ENCODE measurements around the gene NUDCD3. TPM values are rescaled to one million over a fixed set of nuclear protein-coding genes. Genes with fewer than 3 reads are reported as not detected.

Gene NUDCD3
- total and polyA plus RNA-seq, 4 donors, result 20.8 to 111 (median 62.0) TPM

DNA sequence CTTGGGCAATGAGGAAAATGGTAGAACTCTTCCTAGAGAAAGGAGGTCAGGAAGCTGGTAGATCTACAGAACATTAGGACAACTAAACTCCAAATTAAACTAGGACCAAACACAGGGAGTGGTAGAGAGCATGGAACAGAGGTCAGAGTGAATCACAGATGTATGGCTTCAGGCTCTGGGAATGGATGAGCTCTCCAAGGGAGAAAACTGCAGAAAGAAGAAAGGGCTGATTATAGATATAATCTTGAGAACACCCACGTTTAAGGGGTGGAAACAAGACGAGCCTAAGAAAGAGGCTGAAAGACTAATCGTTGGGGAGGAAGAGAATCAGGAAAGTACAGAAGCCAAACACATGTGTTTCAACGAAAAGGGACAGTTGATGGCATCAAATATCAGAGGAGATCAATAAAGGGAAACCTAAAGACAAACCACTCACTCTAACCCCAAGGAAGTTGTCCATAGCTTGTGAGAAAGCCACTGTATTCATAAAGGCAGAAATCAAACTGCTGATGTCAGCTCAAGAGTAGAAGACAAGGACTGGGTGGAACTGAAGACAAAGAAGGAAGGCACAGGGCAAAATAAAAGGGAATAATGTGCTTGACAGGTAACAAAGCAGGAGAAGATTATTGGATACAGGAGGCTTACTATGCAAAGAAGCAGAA, 41.4 kb downstream of the NUDCD3 start:
- no peak for ATAC-seq (ENCODE audit: low FRiP score)
- H3K9me3 ChIP-seq (ENCODE audit: control insufficient read depth, low read length), result no peaks in the 10 kb centered on the region
- whole genome bisulfite sequencing, 2 donors, result 71 to 78% methylated on average over 4 of the region's 4 CpGs
- H3K27ac ChIP-seq (ENCODE audit: low read depth in 1 of 2, low read length in 2 of 2), result no peak overlapping the region
- DNase-seq, result no peak
- no peak overlapping the region for H3K4me3 ChIP-seq (ENCODE audit: low read length in 2 of 2)
- peaks cover 3% of the 10 kb centered on the region in 2 donors for H3K4me1 ChIP-seq (ENCODE audit: control insufficient read depth in 1 of 2, insufficient read depth in 2 of 2, low read length in 2 of 2)
- peaks cover 0 to 4% of the 10 kb centered on the region in 2 donors for H3K36me3 ChIP-seq (ENCODE audit: control insufficient read depth in 1 of 2, insufficient read depth in 2 of 2, low read length in 1 of 2)
- no peaks in the 10 kb centered on the region for H3K27me3 ChIP-seq (ENCODE audit: control insufficient read depth in 1 of 2, insufficient read depth in 2 of 2, low read length in 1 of 2)
- intact Hi-C loops (cut with DNase I), result no loop called here

DNA sequence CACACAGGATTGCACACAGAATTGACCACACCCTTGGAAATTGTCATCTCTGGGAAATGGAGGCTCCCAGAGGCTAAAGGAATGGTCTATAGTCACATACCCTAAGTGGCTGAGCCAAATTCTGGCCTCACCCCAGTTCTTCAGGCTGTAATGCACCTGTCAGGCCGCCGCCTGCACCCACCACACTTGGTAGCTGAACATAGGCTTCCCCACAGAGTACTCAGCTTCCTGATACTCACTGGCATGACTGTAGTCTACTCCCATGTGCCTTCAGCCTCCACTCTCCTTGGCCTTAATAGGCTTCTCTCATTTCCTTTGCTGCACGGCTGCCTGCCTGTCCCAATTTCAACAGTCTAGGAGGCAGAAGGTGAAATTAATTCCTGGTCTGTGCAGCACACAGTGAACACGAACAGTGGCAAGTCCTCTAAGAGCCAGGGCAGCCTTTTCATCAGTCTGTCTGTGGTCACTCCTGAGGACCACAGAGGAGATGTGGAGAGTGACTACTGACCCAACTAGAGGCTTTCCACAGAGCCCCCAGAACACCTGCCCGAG, 42.5 kb downstream of the NUDCD3 start:
- intact Hi-C loops (cut with DNase I), result no loop called here
- H3K9me3 ChIP-seq (ENCODE audit: control insufficient read depth, low read length), result no peaks in the 10 kb centered on the region
- H3K4me3 ChIP-seq (ENCODE audit: low read length in 2 of 2), result no peak overlapping the region
- no peaks in the 10 kb centered on the region for H3K27me3 ChIP-seq (ENCODE audit: control insufficient read depth in 1 of 2, insufficient read depth in 2 of 2, low read length in 1 of 2)
- peaks cover 0 to 3% of the 10 kb centered on the region in 2 donors for H3K4me1 ChIP-seq (ENCODE audit: control insufficient read depth in 1 of 2, insufficient read depth in 2 of 2, low read length in 2 of 2)
- H3K36me3 ChIP-seq (ENCODE audit: control insufficient read depth in 1 of 2, insufficient read depth in 2 of 2, low read length in 1 of 2), result peaks cover 0 to 4% of the 10 kb centered on the region in 2 donors
- 91% methylated on average over 5 of the region's 5 CpGs for WGBS, 2 donors
- DNase-seq (no peak), ATAC-seq (ENCODE audit: low FRiP score) (no peak)
- H3K27ac ChIP-seq (ENCODE audit: low read depth in 1 of 2, low read length in 2 of 2), result no peak overlapping the region

DNA sequence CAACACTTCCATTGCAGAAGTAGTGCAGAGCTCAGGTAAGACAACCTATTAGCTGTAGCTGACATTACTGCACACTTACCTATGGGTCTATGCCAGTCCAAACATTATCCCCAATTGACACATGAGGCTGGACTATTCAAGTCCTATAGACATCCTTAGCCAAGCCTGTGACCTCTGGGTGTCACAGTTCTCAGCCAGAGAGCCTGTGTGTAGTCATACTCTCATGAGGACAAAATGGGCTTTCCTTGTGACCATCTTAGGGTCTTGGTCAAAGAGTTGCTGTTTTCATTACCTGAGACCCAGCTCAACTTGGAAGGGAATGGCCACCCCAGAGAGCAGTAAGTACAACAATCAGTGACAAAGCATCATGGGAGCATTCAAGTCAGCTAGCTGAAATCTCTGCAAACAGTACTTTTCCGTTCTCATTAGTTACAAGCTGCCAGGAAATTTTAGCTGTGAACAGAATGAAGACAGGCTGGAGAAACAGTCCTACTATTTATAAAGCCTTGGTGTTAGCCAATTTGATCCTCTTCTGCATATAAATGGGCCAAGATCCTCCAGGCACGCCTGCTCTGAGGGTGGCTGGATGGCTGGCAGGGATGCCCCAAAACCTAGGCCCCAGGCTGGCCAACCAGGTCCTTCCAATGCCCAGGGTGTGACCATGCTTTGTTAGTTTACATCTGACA, 44.3 kb downstream of the NUDCD3 start:
- no peaks in the 10 kb centered on the region for H3K9me3 ChIP-seq (ENCODE audit: control insufficient read depth, low read length)
- no peak overlapping the region for H3K4me3 ChIP-seq (ENCODE audit: low read length in 2 of 2)
- intact Hi-C loops (cut with DNase I), result no loop called here
- ATAC-seq (ENCODE audit: low FRiP score), result peak; percentile 58
- 3 to 14% methylated on average over 2 of the region's 2 CpGs for whole genome bisulfite sequencing, 2 donors
- H3K36me3 ChIP-seq (ENCODE audit: control insufficient read depth in 1 of 2, insufficient read depth in 2 of 2, low read length in 1 of 2), result peaks cover 0 to 4% of the 10 kb centered on the region in 2 donors
- no peak for DNase-seq
- H3K27ac ChIP-seq (ENCODE audit: low read depth in 1 of 2, low read length in 2 of 2), result peak overlapping the region in 1 of 2 donors; percentile 21
- no peaks in the 10 kb centered on the region for H3K27me3 ChIP-seq (ENCODE audit: control insufficient read depth in 1 of 2, insufficient read depth in 2 of 2, low read length in 1 of 2)
- peaks cover 0 to 3% of the 10 kb centered on the region in 2 donors for H3K4me1 ChIP-seq (ENCODE audit: control insufficient read depth in 1 of 2, insufficient read depth in 2 of 2, low read length in 2 of 2)

GRCh38 chr7:44441079-44441478, 49.4 kb downstream of the NUDCD3 start:
- 84 to 87% methylated on average over 3 of the region's 3 CpGs for WGBS, 2 donors
- H3K27ac ChIP-seq (ENCODE audit: low read depth in 1 of 2, low read length in 2 of 2), result no peak overlapping the region
- H3K27me3 ChIP-seq (ENCODE audit: control insufficient read depth in 1 of 2, insufficient read depth in 2 of 2, low read length in 1 of 2), result no peaks in the 10 kb centered on the region
- ATAC-seq (ENCODE audit: low FRiP score), result no peak
- no peak for DNase-seq
- H3K4me1 ChIP-seq (ENCODE audit: control insufficient read depth in 1 of 2, insufficient read depth in 2 of 2, low read length in 2 of 2), result no peaks in the 10 kb centered on the region
- H3K9me3 ChIP-seq (ENCODE audit: control insufficient read depth, low read length), result no peaks in the 10 kb centered on the region
- H3K4me3 ChIP-seq (ENCODE audit: low read length in 2 of 2), result no peak overlapping the region
- H3K36me3 ChIP-seq (ENCODE audit: control insufficient read depth in 1 of 2, insufficient read depth in 2 of 2, low read length in 1 of 2), result no peaks in the 10 kb centered on the region
- intact Hi-C loops (cut with DNase I), result no loop called here

DNA sequence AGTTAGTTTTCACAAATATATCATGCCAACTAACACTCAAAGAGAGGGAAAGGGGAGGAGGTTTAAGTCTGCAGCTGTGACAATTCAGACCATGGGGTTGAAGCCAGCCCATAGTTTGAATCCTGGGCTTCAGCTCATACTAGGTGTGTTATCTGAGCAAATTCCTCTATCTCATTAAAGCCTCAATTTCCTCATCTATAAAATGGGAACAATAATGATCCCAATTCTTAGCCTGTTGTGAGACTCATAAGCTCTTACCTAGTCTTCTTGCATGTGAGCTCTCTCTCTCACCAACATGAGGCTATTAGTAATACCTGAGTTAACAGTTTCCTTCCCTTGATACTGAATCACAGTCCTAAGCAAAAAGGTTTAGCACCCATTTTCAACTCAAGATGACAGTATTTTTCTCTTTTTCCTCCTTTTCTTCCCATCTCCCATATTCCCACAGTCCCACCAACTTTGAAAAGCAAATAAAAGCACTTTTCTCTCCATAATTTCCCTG, 49.8 kb downstream of the NUDCD3 start:
- Histone ChIP-seq H3K27me3 (ENCODE audit: control insufficient read depth in 1 of 2, insufficient read depth in 2 of 2, low read length in 1 of 2) (no peaks in the 10 kb centered on the region), H3K27ac (ENCODE audit: low read depth in 1 of 2, low read length in 2 of 2) (no peak overlapping the region), H3K9me3 (ENCODE audit: control insufficient read depth, low read length) (no peaks in the 10 kb centered on the region), H3K4me1 (ENCODE audit: control insufficient read depth in 1 of 2, insufficient read depth in 2 of 2, low read length in 2 of 2) (no peaks in the 10 kb centered on the region), H3K4me3 (ENCODE audit: low read length in 2 of 2) (no peak overlapping the region), H3K36me3 (ENCODE audit: control insufficient read depth in 1 of 2, insufficient read depth in 2 of 2, low read length in 1 of 2) (no peaks in the 10 kb centered on the region)
- no peak for DNase-seq
- ATAC-seq (ENCODE audit: low FRiP score), result no peak
- intact Hi-C loops (cut with DNase I), result no loop called here

GRCh38 chr7:44439926-44440325, 50.5 kb downstream of the NUDCD3 start:
- DNase-seq, result no peak
- intact Hi-C loops (cut with DNase I), result no loop called here
- no peak for ATAC-seq (ENCODE audit: low FRiP score)
- Histone ChIP-seq H3K9me3 (ENCODE audit: control insufficient read depth, low read length) (no peaks in the 10 kb centered on the region), H3K27me3 (ENCODE audit: control insufficient read depth in 1 of 2, insufficient read depth in 2 of 2, low read length in 1 of 2) (no peaks in the 10 kb centered on the region), H3K4me1 (ENCODE audit: control insufficient read depth in 1 of 2, insufficient read depth in 2 of 2, low read length in 2 of 2) (no peaks in the 10 kb centered on the region), H3K4me3 (ENCODE audit: low read length in 2 of 2) (no peak overlapping the region), H3K27ac (ENCODE audit: low read depth in 1 of 2, low read length in 2 of 2) (no peak overlapping the region), H3K36me3 (ENCODE audit: control insufficient read depth in 1 of 2, insufficient read depth in 2 of 2, low read length in 1 of 2) (no peaks in the 10 kb centered on the region)
- WGBS, 2 donors, result 65 to 73% methylated on average over 3 of the region's 3 CpGs

GRCh38 chr7:44438816-44439215, 51.6 kb downstream of the NUDCD3 start:
- intact Hi-C loops (cut with DNase I), result no loop called here

DNA sequence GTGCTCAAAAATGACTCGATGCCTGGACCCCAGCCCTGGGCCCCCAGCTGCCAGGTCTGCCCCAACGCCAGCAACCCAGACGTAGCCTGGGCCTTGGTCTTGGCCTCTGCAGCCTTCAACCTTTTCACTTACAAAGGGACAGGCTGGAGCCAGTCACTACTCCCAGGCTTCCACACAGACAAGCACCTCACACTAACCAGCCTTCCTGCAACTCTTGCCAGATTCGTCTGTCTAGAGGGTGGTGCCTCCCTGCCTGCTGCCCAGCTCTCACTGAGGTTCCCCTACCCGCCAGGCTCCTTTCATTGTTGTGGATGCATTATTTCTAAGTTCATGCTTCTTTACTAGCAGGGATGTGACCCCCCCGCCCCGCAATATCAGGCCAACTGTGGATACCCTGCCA, 56.3 kb downstream of the NUDCD3 start:
- H3K36me3 ChIP-seq (ENCODE audit: control insufficient read depth in 1 of 2, insufficient read depth in 2 of 2, low read length in 1 of 2), result no peaks in the 10 kb centered on the region
- WGBS, 2 donors, result 40 to 41% methylated on average over 7 of the region's 7 CpGs

More at GRCh38 chr7:44438816-44439215, 51.6 kb downstream of the NUDCD3 start:
- no peak for DNase-seq
- Histone ChIP-seq H3K36me3 (ENCODE audit: control insufficient read depth in 1 of 2, insufficient read depth in 2 of 2, low read length in 1 of 2) (no peaks in the 10 kb centered on the region), H3K9me3 (ENCODE audit: control insufficient read depth, low read length) (no peaks in the 10 kb centered on the region), H3K4me1 (ENCODE audit: control insufficient read depth in 1 of 2, insufficient read depth in 2 of 2, low read length in 2 of 2) (no peaks in the 10 kb centered on the region), H3K27me3 (ENCODE audit: control insufficient read depth in 1 of 2, insufficient read depth in 2 of 2, low read length in 1 of 2) (no peaks in the 10 kb centered on the region), H3K4me3 (ENCODE audit: low read length in 2 of 2) (no peak overlapping the region), H3K27ac (ENCODE audit: low read depth in 1 of 2, low read length in 2 of 2) (no peak overlapping the region)
- WGBS, 2 donors, result 82 to 98% methylated on average over 4 of the region's 4 CpGs
- ATAC-seq (ENCODE audit: low FRiP score), result no peak

More for the DNA sequence above, 56.3 kb downstream of the NUDCD3 start:
- intact Hi-C loops (cut with DNase I), result no loop called here
- no peak overlapping the region for H3K4me3 ChIP-seq (ENCODE audit: low read length in 2 of 2)
- ATAC-seq (ENCODE audit: low FRiP score), result peak; percentile 31
- no peak for DNase-seq
- H3K27ac ChIP-seq (ENCODE audit: low read depth in 1 of 2, low read length in 2 of 2), result no peak overlapping the region
- no peaks in the 10 kb centered on the region for H3K4me1 ChIP-seq (ENCODE audit: control insufficient read depth in 1 of 2, insufficient read depth in 2 of 2, low read length in 2 of 2)
- no peaks in the 10 kb centered on the region for H3K9me3 ChIP-seq (ENCODE audit: control insufficient read depth, low read length)
- H3K27me3 ChIP-seq (ENCODE audit: control insufficient read depth in 1 of 2, insufficient read depth in 2 of 2, low read length in 1 of 2), result no peaks in the 10 kb centered on the region
